Gastrocnemius medialis (tissue), 4 donors: ENCODE measurements around the gene PTTG1IP.

Experiments
- CTCF ChIP-seq, 5 experiments: fragments of 450-650 bp in 3 of 5; fragments of 200-600 bp in 2 of 5; sonication (generic) in 2 of 5; IDR thresholded peaks in 4 of 5; conservative IDR thresholded peaks in 1 of 5; 1 replicate in 4 of 5; 2 replicates in 1 of 5; pipeline ENCODE4 v1.5.1; 2016 to 2019; ENCODE audit warnings: antibody characterized with exemption in 5 of 5, mild to moderate bottlenecking in 3 of 5, moderate library complexity in 3 of 5
- POLR2A ChIP-seq, 2 donors: fragments of 450-650 bp; IDR thresholded peaks; one replicate each; pipeline ENCODE4 v1.6.1; 2017; ENCODE audit warnings: antibody characterized with exemption in 2 of 2, mild to moderate bottlenecking in 2 of 2, moderate library complexity in 2 of 2

GRCh38 chr21:44872649-44873355 lies 688 bp downstream of the PTTG1IP start:
- TF ChIP-seq POLR2A (IDR thresholded peaks at IDR 0.05) = no peak
- no peak for TF ChIP-seq CTCF (IDR thresholded peaks at IDR 0.05 in 4 of 5, conservative IDR thresholded peaks at IDR 0.05 in 1 of 5)
